ENCODE data around the gene TBL2. TPM values are rescaled to one million over a fixed set of nuclear protein-coding genes. Genes with fewer than 3 reads are reported as not detected.
A peak's percentile ranks its signal among the peaks of the same experiment; 100 is the strongest.

TBL2 gene
- polyA plus RNA-seq, 3 donors, result 10.4 to 40.1 (median 26.2) TPM

- no peak overlapping the region for H3K4me2 ChIP-seq (replicated peaks; ENCODE audit: extremely low read depth, low read length, poor library complexity, severe bottlenecking)
- no peaks in the 10 kb centered on the region for H3K4me1 ChIP-seq (ENCODE audit: control insufficient read depth in 1 of 2, insufficient read depth in 2 of 2, low read length in 2 of 2)
- H3K27me3 ChIP-seq (ENCODE audit: control insufficient read depth in 2 of 2, insufficient read depth in 2 of 2, low read length in 2 of 2), result no peaks in the 10 kb centered on the region
- peaks cover 13% of the 10 kb centered on the region for H4K20me1 ChIP-seq (ENCODE audit: insufficient read depth, low read length)
- intact Hi-C loops (cut with micrococcal nuclease), result loop anchor here in 1 of 2 donors (10.0 kb wide), 1 partner anchor 69 kb away; no protein-coding TSS in a partner anchor
- H3K27ac Mint-ChIP-seq, result no peak overlapping the region
- H3K27me3 Mint-ChIP-seq (ENCODE audit: low read depth in 3 of 3), result no peaks in the 10 kb centered on the region
- no peaks in the 10 kb centered on the region for H3K9me3 ChIP-seq (replicated peaks in 1 of 2; ENCODE audit: control insufficient read depth in 1 of 2, insufficient read depth in 1 of 2, low read length in 2 of 2)
- peaks cover 40 to 48% of the 10 kb centered on the region in 2 donors for H3K36me3 Mint-ChIP-seq
- no peak overlapping the region for H3K4me3 ChIP-seq (replicated peaks in 1 of 3; ENCODE audit: low read depth in 2 of 3, low read length in 3 of 3)
- H3K27ac ChIP-seq (ENCODE audit: low read depth in 1 of 2, low read length in 2 of 2), result no peak overlapping the region
- WGBS (ENCODE audit: insufficient coverage), result 86% methylated on average over 4 of the region's 9 CpGs
- no peaks in the 10 kb centered on the region for H3K79me2 ChIP-seq (ENCODE audit: insufficient read depth, low read length)
- H3K9ac ChIP-seq (ENCODE audit: insufficient read depth, low read length, poor library complexity, severe bottlenecking), result no peak overlapping the region
- no peak for DNase-seq
- no peak overlapping the region for H2AFZ ChIP-seq (ENCODE audit: insufficient read depth, low read depth, low read length, poor library complexity, severe bottlenecking)
- no peak overlapping the region for H3K4me3 Mint-ChIP-seq
- no peak for TF ChIP-seq CTCF (IDR thresholded peaks at IDR 0.05)
- no peaks in the 10 kb centered on the region for H3K9me3 Mint-ChIP-seq
- peaks cover 32 to 39% of the 10 kb centered on the region in 2 donors for H3K36me3 ChIP-seq (replicated peaks in 1 of 2; ENCODE audit: control insufficient read depth in 1 of 2, insufficient read depth in 2 of 2, low read length in 2 of 2)
- peaks cover 5% of the 10 kb centered on the region for H3K4me1 Mint-ChIP-seq
Observed at GRCh38 chr7:73533742-73534141, 44.6 kb downstream of the TBL2 start.

GRCh38 chr7:73532224-73532623, 46.2 kb downstream of the TBL2 start:
- Mint-ChIP-seq H3K27me3 (ENCODE audit: low read depth in 3 of 3) (no peaks in the 10 kb centered on the region), H3K9me3 (no peaks in the 10 kb centered on the region), H3K27ac (peak overlapping the region in 1 of 7 donors; percentile 70), H3K4me3 (no peak overlapping the region), H3K4me1 (peaks cover 6% of the 10 kb centered on the region), H3K36me3 (peaks cover 27 to 34% of the 10 kb centered on the region in 2 donors)
- H2AFZ ChIP-seq (ENCODE audit: insufficient read depth, low read depth, low read length, poor library complexity, severe bottlenecking), result no peak overlapping the region
- peaks cover 18 to 25% of the 10 kb centered on the region in 2 donors for H3K36me3 ChIP-seq (replicated peaks in 1 of 2; ENCODE audit: control insufficient read depth in 1 of 2, insufficient read depth in 2 of 2, low read length in 2 of 2)
- intact Hi-C loops (cut with micrococcal nuclease), result loop anchor here in 1 of 2 donors (10.0 kb wide), 1 partner anchor 67 kb away; no protein-coding TSS in a partner anchor
- H3K4me2 ChIP-seq (replicated peaks; ENCODE audit: extremely low read depth, low read length, poor library complexity, severe bottlenecking), result no peak overlapping the region
- TF ChIP-seq CTCF (IDR thresholded peaks at IDR 0.05), result no peak
- 94% methylated on average over 3 of the region's 6 CpGs for WGBS (ENCODE audit: insufficient coverage)
- H3K27ac ChIP-seq (ENCODE audit: low read depth in 1 of 2, low read length in 2 of 2), result no peak overlapping the region
- DNase-seq, result no peak
- H3K79me2 ChIP-seq (ENCODE audit: insufficient read depth, low read length), result no peaks in the 10 kb centered on the region
- H4K20me1 ChIP-seq (ENCODE audit: insufficient read depth, low read length), result peaks cover 3% of the 10 kb centered on the region
- H3K9ac ChIP-seq (ENCODE audit: insufficient read depth, low read length, poor library complexity, severe bottlenecking), result no peak overlapping the region
- H3K27me3 ChIP-seq (ENCODE audit: control insufficient read depth in 2 of 2, insufficient read depth in 2 of 2, low read length in 2 of 2), result no peaks in the 10 kb centered on the region
- H3K4me3 ChIP-seq (replicated peaks in 1 of 3; ENCODE audit: low read depth in 2 of 3, low read length in 3 of 3), result no peak overlapping the region
- peaks cover 2 to 3% of the 10 kb centered on the region in 2 donors for H3K4me1 ChIP-seq (ENCODE audit: control insufficient read depth in 1 of 2, insufficient read depth in 2 of 2, low read length in 2 of 2)
- no peaks in the 10 kb centered on the region for H3K9me3 ChIP-seq (replicated peaks in 1 of 2; ENCODE audit: control insufficient read depth in 1 of 2, insufficient read depth in 1 of 2, low read length in 2 of 2)
